HG03066 (cell line): Measurements from ENCODE around the gene MRC2.
"Not testable (repeated sequence)": the region's sequence is repeated elsewhere in the genome, so short reads cannot be mapped to it uniquely, and the experiment has no call there.

Source experiments
- ATAC-seq: cut with Tn5 transposase; IDR thresholded peaks from one replicate; pipeline ENCODE4 v1.9.1; 2021; ENCODE audit warnings: low read depth; ENCODE audit not compliant: unreplicated experiment

MRC2 gene

DNA sequence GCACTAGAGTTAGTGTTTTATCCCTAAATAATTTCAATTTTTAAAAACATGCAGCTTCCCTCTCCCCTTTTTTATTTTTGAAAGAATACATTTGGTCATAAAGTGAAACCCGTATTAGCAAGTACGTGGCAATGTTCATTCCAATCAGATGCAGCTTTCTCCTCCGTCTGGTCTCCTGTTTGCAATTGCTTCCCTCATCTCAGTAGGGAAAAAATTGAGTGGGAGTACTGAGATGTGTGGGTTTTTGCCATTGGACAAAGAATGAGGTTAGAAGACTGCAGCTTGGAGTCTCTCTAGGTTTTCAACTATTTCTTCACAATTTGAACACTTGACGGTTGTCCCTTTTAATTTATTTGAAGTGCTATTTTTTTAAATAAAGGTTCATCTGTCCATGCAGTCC, 14.4 kb upstream of the MRC2 start:
- ATAC-seq = not testable (repeated sequence)

GRCh38 chr17:62614142-62614541, 13.3 kb upstream of the MRC2 start:
- no peak for ATAC-seq

DNA sequence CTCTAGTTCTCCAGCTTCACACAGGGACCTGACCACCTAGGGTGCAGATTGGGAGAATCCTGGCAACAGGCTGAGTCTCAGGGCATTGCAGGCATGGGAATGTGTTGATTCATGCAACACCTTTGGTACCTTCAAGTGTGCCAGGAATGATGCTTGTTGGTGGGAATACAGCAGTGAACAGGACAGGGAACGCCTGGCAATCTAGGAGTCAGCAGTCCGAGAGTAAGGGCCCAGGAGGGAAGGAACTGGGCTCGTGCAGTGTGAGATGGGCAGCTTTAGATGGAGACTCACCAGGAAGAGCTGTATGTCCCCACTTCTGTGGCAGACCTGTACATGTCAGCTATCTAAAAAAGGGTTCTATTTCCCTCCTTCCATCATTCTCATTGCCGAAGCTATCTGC, 12.0 kb upstream of the MRC2 start:
- no peak for ATAC-seq

GRCh38 chr17:62616993-62617893, 10.2 kb upstream of the MRC2 start:
- ATAC-seq = no peak

DNA sequence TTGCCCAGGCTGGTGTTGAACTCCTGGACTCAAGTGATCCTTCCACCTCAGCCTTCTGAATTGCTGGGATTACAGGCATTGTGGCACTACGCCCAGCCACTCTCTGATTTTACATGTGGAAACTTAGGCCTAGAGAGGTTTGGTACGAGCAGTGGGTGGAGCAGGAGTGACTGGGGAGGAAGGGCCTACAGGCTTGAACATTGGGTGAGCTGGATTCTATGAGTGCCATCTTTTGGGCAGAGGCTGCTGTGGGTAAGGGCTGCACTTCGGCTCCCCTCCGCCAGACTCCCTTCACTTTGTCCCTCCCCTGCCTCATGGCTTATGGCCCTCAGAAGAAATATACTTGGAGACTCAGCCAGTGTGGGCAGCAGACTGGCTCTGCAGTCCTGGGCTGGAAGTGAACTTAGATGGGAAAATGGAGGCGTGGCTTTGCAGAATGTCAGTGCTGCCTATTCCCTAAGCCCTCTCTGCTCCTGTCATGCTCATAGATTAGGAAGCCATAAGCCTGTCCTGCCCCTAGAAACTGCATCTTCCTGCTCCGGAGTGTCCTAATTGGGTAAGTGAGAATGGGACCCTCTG, 9.5 kb upstream of the MRC2 start:
- ATAC-seq = no peak

DNA sequence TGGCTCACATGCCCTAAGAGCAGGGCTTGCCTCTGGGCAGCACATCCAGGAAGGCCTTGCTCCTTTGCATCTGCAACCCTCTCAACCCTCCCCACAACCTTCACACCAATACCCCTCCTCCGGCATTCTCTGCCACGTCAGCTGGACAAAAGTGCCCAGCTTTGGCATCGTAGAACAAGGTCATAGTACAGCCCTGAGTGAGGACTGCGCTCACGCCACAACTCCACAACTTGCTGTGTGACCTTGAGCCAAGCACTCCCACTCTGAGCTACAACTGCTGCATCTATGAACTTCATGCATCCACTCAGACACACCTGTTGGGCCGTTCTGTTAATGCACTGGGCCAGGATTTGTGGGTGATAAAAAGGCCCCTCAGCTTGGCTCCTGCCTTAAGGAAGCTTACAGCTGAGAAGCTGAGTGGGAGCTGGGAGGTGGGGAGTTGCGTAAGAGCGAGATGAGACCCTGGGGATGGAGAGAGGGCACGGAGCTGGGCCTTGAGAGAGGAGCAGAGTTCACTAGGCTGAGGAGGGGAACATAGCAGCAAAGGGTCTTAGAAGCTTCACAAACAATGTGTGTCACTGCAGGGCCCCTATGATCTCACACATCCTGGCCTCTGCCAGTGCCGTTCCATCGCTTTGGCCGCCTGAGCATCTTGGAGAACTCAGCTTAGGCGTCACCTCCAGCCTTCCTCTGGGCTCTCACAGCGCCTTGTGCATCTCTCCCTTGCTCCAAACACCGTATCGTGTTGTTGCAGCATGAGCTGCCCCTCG, 8.6 kb upstream of the MRC2 start:
- ATAC-seq = no peak

- ATAC-seq = no peak
Measured at GRCh38 chr17:62619417-62620155, 7.9 kb upstream of the MRC2 start.

DNA sequence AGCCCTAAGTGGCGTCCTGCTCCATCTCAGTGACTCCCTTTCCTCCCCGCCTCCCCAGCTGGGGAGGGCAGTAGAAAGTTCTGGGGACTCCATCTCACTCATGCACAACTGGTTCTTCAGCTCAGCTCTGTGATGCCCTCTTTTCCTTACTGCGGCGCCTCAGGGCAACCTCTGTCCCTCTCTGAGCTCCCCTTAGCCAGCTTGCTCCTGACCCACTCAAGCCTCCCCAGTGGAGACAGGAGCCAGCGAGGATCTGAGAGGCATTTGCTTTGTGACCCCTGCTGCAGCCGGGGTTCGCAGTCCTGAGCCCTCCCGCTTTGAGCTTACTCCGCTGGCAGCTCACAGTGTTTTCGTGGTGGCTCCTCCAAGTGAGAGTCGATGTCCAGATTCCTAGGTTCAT, 6.2 kb upstream of the MRC2 start:
- no peak for ATAC-seq

- ATAC-seq = no peak
Measured at GRCh38 chr17:62625184-62625869, 2.1 kb upstream of the MRC2 start.

- no peak for ATAC-seq
Measured at GRCh38 chr17:62625870-62626200, 1.6 kb upstream of the MRC2 start.

DNA sequence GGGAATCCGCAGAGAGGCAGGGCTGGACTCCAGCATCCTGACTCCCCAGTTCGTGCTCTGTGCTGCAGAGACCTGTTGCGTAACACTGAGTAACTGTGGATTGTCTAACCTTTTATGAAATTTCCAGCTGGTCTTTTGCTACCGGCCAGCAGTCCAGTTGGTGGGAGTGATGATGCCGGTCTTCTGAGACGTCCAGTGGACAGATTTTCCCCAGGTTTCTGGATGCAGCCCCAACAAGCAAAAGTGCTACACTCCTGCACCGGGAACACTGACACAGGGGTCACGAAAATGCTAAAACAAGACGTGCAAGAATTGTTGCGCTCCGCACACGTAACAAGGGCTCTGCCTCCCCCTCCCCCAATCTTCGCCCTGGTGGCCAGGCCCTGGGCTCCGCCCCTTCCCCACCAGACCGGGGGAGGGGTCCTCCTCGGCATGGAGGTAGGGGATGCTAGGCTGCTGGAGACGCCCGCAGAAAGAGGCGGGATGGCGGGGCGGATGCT, 701 bp upstream of the MRC2 start:
- no peak for ATAC-seq

DNA sequence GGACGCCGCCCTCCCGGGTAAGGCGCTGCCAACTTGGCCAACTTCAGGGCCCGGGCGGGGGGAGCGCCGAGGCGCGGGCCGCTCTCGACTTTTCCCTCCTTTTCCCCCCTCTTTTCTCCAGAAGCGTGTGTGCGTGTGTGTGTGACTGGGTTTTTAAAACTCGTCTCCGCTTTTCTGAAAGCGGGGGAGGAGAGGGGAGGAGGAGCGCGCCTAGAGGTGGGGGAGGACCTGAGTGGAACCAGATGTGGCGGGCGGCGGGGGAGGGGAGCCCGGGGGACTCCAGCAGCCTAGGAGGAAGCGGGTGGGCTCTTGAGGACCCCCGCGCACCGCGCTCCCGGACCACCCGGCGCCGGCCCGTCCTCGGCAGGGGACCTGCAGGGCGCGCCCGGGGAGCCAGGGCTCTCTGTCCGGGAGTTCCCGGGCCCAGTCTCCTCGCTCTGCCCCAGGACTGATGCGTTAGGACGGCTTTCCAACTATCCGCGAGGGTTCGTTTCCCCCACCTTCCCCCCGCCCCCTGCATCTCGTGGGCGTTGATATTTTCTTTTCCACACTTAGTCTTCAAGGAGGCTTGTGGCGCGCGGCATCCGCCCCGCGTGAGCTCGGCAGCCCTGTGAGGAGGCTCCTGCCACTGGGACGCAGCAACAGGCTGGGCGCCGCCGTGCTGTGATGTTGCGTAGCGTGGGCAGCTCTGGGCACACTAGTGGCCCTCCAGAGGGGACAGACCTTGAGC, 599 bp downstream of the MRC2 start:
- ATAC-seq = no peak

DNA sequence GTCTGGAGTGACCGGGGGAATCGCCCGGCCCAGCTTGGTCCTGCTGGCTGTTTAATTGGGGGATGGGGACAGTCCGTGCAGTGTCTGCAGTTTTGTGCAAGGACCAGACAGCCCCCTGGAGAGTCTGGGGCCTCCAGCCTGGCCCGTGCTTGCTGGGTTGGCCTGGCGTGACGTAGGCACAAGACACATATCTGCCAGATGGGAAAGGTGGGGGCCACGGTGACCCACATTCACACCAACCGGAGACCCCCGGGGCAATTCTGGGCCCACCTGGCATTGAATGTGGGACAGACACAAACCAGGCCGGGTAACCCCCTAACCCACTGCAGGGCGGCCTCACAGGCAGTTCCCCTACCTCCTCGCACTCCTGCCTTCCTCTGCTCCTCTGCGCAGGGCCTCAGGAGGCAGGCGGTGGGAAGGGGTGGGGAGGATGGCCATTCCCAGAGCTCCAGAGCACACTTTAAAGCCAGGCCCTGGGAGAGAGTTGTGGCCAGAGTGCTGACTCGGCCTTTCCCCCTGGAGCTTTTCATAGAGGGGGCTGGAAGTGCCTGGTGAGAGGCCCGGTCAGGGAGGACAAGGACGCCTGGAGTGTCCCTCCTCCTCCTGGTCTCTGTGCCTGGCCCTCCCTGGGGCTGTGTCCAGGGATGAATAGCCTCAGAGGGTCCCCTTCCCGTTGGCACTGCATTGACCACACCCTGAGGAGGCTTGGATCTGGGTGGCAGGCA, 1.5 kb downstream of the MRC2 start:
- ATAC-seq = no peak

- no peak for ATAC-seq
Measured at GRCh38 chr17:62629556-62630364, 2.3 kb downstream of the MRC2 start.

GRCh38 chr17:62630365-62631085, 3.1 kb downstream of the MRC2 start:
- ATAC-seq = no peak

GRCh38 chr17:62631086-62631935, 3.8 kb downstream of the MRC2 start:
- ATAC-seq = no peak
